Measurements from ENCODE around the gene GRIN2C.

DNA sequence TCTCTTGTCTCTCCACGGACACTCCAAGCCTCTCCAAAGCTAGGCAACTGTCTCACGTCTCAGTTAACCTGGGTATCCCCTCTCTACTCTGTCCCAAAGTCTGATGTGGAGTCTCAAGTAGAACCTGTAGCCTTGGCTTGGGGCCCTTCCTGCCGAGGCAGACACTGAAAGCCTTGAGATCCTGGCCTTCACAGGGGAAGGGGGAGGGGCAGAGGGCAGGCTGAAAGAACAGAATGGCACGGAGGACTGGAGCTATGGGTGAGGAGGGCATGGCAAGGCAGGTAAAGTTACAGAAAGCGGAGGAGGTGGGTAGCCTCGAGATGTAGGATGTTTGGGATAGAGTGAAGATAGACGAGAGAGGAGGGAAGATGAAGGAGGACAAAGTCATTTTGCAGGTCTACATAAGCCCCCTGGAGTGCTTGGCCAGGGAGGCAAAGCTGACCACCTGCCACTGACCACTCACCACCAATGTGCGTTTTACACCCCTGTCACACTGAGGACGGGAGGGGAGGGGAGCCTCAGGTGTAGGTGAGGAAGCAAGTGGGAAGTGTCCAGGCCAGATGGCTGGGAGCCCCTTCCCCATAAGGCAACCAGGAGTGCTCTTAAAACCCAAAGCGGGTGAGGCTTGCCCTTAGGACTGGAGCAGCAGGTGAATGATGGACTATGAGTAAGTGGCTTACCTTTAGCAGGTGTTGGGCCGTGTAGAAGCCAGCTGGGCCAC, 11.8 kb upstream of the GRIN2C start:
- TF ChIP-seq POLR2A (IDR thresholded peaks at IDR 0.05; ENCODE audit: low read depth, low read length) (no peak), SMC3 (IDR thresholded peaks at IDR 0.05; ENCODE audit: low read depth, low read length) (no peak), MXI1 (IDR thresholded peaks at IDR 0.05; ENCODE audit: borderline replicate concordance, low read depth, low read length) (no peak), RFX5 (IDR thresholded peaks at IDR 0.05; ENCODE audit: low read depth, low read length) (no peak), NFE2L2 (IDR thresholded peaks at IDR 0.05; ENCODE audit: low read depth, low read length) (no peak), CHD1 (IDR thresholded peaks at IDR 0.05; ENCODE audit: low read depth, low read length) (no peak), BHLHE40 (IDR thresholded peaks at IDR 0.05; ENCODE audit: low read depth, low read length) (no peak)
- TF ChIP-seq, protein P1, sequence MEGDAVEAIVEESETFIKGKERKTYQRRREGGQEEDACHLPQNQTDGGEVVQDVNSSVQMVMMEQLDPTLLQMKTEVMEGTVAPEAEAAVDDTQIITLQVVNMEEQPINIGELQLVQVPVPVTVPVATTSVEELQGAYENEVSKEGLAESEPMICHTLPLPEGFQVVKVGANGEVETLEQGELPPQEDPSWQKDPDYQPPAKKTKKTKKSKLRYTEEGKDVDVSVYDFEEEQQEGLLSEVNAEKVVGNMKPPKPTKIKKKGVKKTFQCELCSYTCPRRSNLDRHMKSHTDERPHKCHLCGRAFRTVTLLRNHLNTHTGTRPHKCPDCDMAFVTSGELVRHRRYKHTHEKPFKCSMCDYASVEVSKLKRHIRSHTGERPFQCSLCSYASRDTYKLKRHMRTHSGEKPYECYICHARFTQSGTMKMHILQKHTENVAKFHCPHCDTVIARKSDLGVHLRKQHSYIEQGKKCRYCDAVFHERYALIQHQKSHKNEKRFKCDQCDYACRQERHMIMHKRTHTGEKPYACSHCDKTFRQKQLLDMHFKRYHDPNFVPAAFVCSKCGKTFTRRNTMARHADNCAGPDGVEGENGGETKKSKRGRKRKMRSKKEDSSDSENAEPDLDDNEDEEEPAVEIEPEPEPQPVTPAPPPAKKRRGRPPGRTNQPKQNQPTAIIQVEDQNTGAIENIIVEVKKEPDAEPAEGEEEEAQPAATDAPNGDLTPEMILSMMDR (conservative IDR thresholded peaks at IDR 0.05; ENCODE audit: low read depth, low read length) = no peak
- TF ChIP-seq, protein P2, sequence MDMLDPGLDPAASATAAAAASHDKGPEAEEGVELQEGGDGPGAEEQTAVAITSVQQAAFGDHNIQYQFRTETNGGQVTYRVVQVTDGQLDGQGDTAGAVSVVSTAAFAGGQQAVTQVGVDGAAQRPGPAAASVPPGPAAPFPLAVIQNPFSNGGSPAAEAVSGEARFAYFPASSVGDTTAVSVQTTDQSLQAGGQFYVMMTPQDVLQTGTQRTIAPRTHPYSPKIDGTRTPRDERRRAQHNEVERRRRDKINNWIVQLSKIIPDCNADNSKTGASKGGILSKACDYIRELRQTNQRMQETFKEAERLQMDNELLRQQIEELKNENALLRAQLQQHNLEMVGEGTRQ (IDR thresholded peaks at IDR 0.05; ENCODE audit: low read depth, low read length) = no peak

Measured in IMR-90 (cell line).